CD14-positive monocyte (primary cell): ENCODE measurements around the gene CABP1. TPM values are rescaled to one million over a fixed set of nuclear protein-coding genes. Genes with fewer than 3 reads are reported as not detected.
"Not testable (repeated sequence)": the region's sequence is repeated elsewhere in the genome, so short reads cannot be mapped to it uniquely, and the experiment has no call there.

ENCODE experiments used
- DNase-seq, 3 donors: peaks; one replicate each; pipeline ENCODE4 v3.0.0-alpha.2; 2011 to 2022
- H2AFZ ChIP-seq: 2 replicates; pipeline ENCODE4 v1.6.0; 2012; ENCODE audit warnings: mild to moderate bottlenecking, low read depth, low read length, inconsistent platforms; ENCODE audit not compliant: insufficient read depth, poor library complexity, severe bottlenecking
- H3K27ac ChIP-seq, 2 donors: 1 replicate in 1 of 2; 2 replicates in 1 of 2; pipeline ENCODE4 v1.5.1; 2012 to 2013; ENCODE audit warnings: low read length in 2 of 2, control low read depth in 1 of 2, inconsistent platforms in 1 of 2, low read depth in 1 of 2, mild to moderate bottlenecking in 1 of 2
- H3K27me3 ChIP-seq, 2 donors: one replicate each; pipeline versions ENCODE4 v1.6.0 to v1.6.1; 2011 to 2013; ENCODE audit warnings: low read length in 2 of 2; ENCODE audit not compliant: control insufficient read depth in 2 of 2, insufficient read depth in 2 of 2
- H3K36me3 ChIP-seq, 2 donors: replicated peaks in 1 of 2; 1 replicate in 1 of 2; 2 replicates in 1 of 2; pipeline versions ENCODE4 v1.5.1 to v1.6.1; 2012 to 2013; ENCODE audit warnings: low read length in 2 of 2, control low read depth in 1 of 2, inconsistent platforms in 1 of 2, mild to moderate bottlenecking in 1 of 2; ENCODE audit not compliant: insufficient read depth in 2 of 2, control insufficient read depth in 1 of 2
- H3K4me1 ChIP-seq, 2 donors: 1 replicate in 1 of 2; 2 replicates in 1 of 2; pipeline versions ENCODE4 v1.5.1 to v1.6.1; 2012 to 2013; ENCODE audit warnings: low read length in 2 of 2, control low read depth in 1 of 2, inconsistent platforms in 1 of 2, mild to moderate bottlenecking in 1 of 2, moderate library complexity in 1 of 2; ENCODE audit not compliant: insufficient read depth in 2 of 2, control insufficient read depth in 1 of 2
- H3K4me2 ChIP-seq: replicated peaks from 2 replicates; pipeline ENCODE3; 2012; ENCODE audit warnings: low read length, moderate library complexity, mild to moderate bottlenecking; ENCODE audit not compliant: poor library complexity, severe bottlenecking; ENCODE audit errors: extremely low read depth
- H3K4me3 ChIP-seq, 3 experiments: fragments of 200-600 bp in 1 of 3; sonication (generic) in 1 of 3; replicated peaks in 1 of 3; 1 replicate in 2 of 3; 2 replicates in 1 of 3; pipeline ENCODE4 v1.5.1; 2011 to 2013; ENCODE audit warnings: low read length in 3 of 3, mild to moderate bottlenecking in 3 of 3, control low read depth in 2 of 3, low read depth in 2 of 3, inconsistent platforms in 1 of 3, moderate library complexity in 1 of 3
- H3K79me2 ChIP-seq: 2 replicates; pipeline ENCODE4 v1.6.0; 2012; ENCODE audit warnings: mild to moderate bottlenecking, control low read depth, inconsistent platforms, low read length, moderate library complexity; ENCODE audit not compliant: insufficient read depth
- H3K9ac ChIP-seq: 2 replicates; pipeline ENCODE4 v1.6.0; 2017; ENCODE audit warnings: low read length, mild to moderate bottlenecking; ENCODE audit not compliant: insufficient read depth, poor library complexity, severe bottlenecking
- H3K9me3 ChIP-seq, 2 donors: replicated peaks in 1 of 2; 1 replicate in 1 of 2; 2 replicates in 1 of 2; pipeline versions ENCODE4 v1.5.1 to v1.6.1; 2012 to 2013; ENCODE audit warnings: low read length in 2 of 2, control low read depth in 1 of 2; ENCODE audit not compliant: control insufficient read depth in 1 of 2, insufficient read depth in 1 of 2
- H4K20me1 ChIP-seq: 2 replicates; pipeline ENCODE4 v1.6.0; 2012; ENCODE audit warnings: mild to moderate bottlenecking, low read length, control low read depth, moderate library complexity; ENCODE audit not compliant: insufficient read depth
- H3K27ac Mint-ChIP-seq, 7 donors: one replicate each; pipeline ENCODE4 v1.8.0; 2020; ENCODE audit warnings: mild to moderate bottlenecking in 7 of 7, mixed read lengths in 7 of 7, moderate library complexity in 6 of 7, inconsistent platforms in 2 of 7
- H3K27me3 Mint-ChIP-seq, 3 donors: one replicate each; pipeline ENCODE4 v1.8.0; 2021 to 2022; ENCODE audit warnings: low read depth in 3 of 3, mild to moderate bottlenecking in 3 of 3, mixed read lengths in 3 of 3, moderate library complexity in 3 of 3, inconsistent platforms in 1 of 3
- H3K36me3 Mint-ChIP-seq, 2 donors: one replicate each; pipeline ENCODE4 v1.8.0; 2020; ENCODE audit warnings: mixed read lengths in 2 of 2, inconsistent platforms in 1 of 2, mild to moderate bottlenecking in 1 of 2
- H3K4me1 Mint-ChIP-seq: one replicate; pipeline ENCODE4 v1.8.0; 2020; ENCODE audit warnings: mild to moderate bottlenecking, mixed read lengths
- H3K4me3 Mint-ChIP-seq, 2 donors: one replicate each; pipeline ENCODE4 v1.8.0; 2020; ENCODE audit warnings: mild to moderate bottlenecking in 2 of 2, mixed read lengths in 2 of 2, moderate library complexity in 1 of 2
- H3K9me3 Mint-ChIP-seq, 7 donors: one replicate each; pipeline ENCODE4 v1.8.0; 2020 to 2022; ENCODE audit warnings: mixed read lengths in 7 of 7, mild to moderate bottlenecking in 6 of 7, moderate library complexity in 6 of 7, inconsistent platforms in 2 of 7
- CTCF ChIP-seq: fragments of 200-600 bp; IDR thresholded peaks from one replicate; pipeline ENCODE4 v1.8.0; 2022; ENCODE audit warnings: antibody characterized with exemption, mild to moderate bottlenecking
- WGBS: methylation state at CpG from one replicate; pipeline ENCODE4 v1.1.5; 2013; ENCODE audit warnings: missing lambda C conversion rate; ENCODE audit not compliant: insufficient coverage; 5-methylcytosine and 5-hydroxymethylcytosine counted together
- intact Hi-C, 2 donors: fragments of 100-400 bp; cut with micrococcal nuclease; formaldehyde crosslinking; loops; one replicate each; pipeline versions ENCODE4 v1.15.0 to v1.15.1; 2023
- polyA plus RNA-seq, 3 donors: library from polyadenylated mRNA; depleted of rRNA in 1 of 3; unstranded in 2 of 3; stranded (reverse) in 1 of 3; fragments of 300-500 nt in 2 of 3; fragments of >200 nt in 1 of 3; fragmentation: Illumina TruSeq in 2 of 3; gene quantifications; 1 replicate in 2 of 3; 2 replicates in 1 of 3; pipeline ENCODE4 v1.2.3, GENCODE V29; 2012 to 2021

CABP1 gene
- polyA plus RNA-seq, 3 donors = 0.19 to 0.43 TPM; not detected in 1

DNA sequence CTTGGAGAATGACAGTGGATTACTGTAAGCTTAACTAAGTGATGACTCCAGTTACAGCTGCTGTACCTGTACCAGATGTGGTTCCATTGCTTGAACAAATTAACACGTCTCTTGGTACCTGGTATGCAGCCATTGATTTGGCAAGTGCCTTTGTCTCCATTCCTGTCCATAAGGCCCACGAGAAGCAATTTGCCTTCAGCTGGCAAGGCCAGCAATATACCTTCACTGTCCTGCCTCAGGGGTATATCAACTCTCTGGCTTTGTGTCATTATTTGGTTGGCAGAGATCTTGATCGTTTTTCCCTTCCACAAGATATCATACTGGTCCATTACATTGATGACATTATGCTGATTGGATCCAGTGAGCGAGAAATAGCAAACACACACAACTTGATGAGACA lies 29.9 kb upstream of the CABP1 start:
- Histone ChIP-seq H3K4me3 (no peak overlapping the region), H2AFZ (no peak overlapping the region), H3K36me3 (no peaks in the 10 kb centered on the region), H3K27me3 (no peaks in the 10 kb centered on the region), H4K20me1 (no peaks in the 10 kb centered on the region), H3K9ac (no peak overlapping the region), H3K4me2 (no peak overlapping the region), H3K27ac (no peak overlapping the region), H3K9me3 (no peaks in the 10 kb centered on the region), H3K4me1 (peaks cover 0 to 4% of the 10 kb centered on the region in 2 donors), H3K79me2 (no peaks in the 10 kb centered on the region)
- H3K36me3 Mint-ChIP-seq = no peaks in the 10 kb centered on the region
- H3K27ac Mint-ChIP-seq = no peak overlapping the region
- DNase-seq = no peak
- peaks cover 9% of the 10 kb centered on the region for H3K4me1 Mint-ChIP-seq
- intact Hi-C loops = no loop called here
- H3K4me3 Mint-ChIP-seq = no peak overlapping the region
- 94% methylated on average over 2 of the region's 4 CpGs for WGBS
- H3K27me3 Mint-ChIP-seq = peaks cover 0 to 4% (median 2%) of the 10 kb centered on the region in 3 donors
- TF ChIP-seq CTCF = no peak
- H3K9me3 Mint-ChIP-seq = no peaks in the 10 kb centered on the region

DNA sequence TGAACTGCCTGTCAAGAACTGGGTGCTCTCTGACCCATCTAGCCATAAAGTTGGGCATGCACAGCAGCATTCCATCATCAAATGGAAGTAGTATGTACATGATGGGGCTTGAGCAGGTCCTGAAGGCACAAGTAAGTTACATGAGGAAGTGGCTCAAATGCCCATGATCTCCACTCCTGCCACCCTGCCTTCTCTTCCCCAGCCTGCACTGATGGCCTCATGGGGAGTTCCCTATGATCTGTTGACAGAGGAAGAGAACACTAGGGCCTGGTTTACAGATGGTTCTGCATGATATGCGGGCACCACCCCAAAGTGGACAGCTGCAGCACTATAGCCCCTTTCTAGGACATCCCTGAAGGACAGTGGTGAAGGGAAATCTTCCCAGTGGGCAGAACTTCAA lies 28.9 kb upstream of the CABP1 start:
- H3K4me2 ChIP-seq, H3K4me1 Mint-ChIP-seq, H3K27me3 Mint-ChIP-seq, H3K79me2 ChIP-seq, intact Hi-C loops, H4K20me1 ChIP-seq, H3K4me3 Mint-ChIP-seq, H3K36me3 ChIP-seq, H3K9me3 Mint-ChIP-seq, H3K9me3 ChIP-seq, H3K9ac ChIP-seq, H3K27me3 ChIP-seq, H3K4me3 ChIP-seq, H3K4me1 ChIP-seq, H3K27ac ChIP-seq, H3K36me3 Mint-ChIP-seq, H2AFZ ChIP-seq: not testable (repeated sequence)
- 100% methylated on average over 1 of the region's 1 CpG for WGBS
- H3K27ac Mint-ChIP-seq = peak overlapping the region in 2 of 7 donors; percentile 42 to 65
- DNase-seq = peak in 2 of 3 donors; percentile 9 to 31
